HG03575 (cell line): ENCODE measurements around the gene HDAC4.

Experiments used
- ATAC-seq: cut with Tn5 transposase; IDR thresholded peaks from one replicate; pipeline ENCODE4 v1.9.1; 2021; ENCODE audit not compliant: unreplicated experiment, insufficient number of reproducible peaks, low FRiP score; ENCODE audit errors: extremely low read depth

HDAC4 gene

DNA sequence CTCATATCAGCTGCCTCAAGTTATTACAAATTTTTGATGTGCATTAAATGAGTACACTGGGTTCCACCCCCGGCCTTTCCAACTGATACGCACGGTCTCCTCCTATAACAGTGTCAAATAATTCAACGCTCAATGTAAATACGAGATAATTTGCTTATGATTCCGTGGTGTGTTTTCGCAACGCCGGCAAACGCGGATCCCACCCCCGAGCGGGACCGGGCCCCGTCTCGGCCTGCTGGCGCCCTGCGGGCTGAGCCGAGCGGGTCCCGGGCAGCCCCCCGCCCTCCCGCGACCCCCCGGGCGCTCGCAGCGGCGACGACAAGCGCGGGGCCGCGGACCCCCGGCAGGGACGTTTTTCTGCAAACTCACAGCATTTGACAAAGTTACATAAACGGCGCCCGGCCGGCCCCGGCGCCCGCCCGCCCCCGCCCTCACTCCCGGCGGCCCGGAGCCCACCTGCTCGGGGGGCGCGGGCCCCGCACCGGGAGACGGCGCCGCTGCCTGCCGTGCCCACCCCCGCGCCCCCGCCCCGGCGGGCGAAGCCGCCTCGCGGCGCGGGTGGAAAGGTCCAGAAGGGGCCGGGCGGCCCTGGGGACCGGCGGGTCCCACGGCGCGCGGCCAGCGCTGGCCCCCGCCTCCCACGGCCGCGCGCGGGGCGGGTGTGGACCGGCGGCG is 762 bp downstream of the HDAC4 start:
- ATAC-seq, result no peak

DNA sequence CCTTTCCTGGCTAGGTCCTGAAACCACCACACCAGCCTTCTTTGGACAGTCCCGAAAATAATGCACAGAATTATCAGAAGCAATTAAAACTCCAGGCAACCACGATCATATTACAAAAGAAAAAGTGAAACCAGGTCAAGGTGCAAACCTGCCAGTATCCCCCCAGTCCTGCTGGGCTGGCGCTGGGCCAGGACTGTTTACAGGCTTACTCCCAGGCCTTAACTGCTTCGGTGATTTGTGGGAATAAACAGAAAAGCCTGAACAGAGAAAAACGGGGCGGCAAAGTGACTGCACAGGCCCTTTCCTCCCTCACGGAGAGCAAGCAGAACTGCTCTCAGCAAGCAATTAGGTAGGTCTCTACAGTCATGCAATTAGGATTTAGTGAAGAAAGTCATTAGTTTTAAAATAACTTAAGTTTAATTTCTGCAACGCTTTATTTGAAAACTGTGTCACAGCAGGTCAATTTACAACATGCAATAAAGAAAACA is 1.3 kb downstream of the HDAC4 start:
- no peak for ATAC-seq

DNA sequence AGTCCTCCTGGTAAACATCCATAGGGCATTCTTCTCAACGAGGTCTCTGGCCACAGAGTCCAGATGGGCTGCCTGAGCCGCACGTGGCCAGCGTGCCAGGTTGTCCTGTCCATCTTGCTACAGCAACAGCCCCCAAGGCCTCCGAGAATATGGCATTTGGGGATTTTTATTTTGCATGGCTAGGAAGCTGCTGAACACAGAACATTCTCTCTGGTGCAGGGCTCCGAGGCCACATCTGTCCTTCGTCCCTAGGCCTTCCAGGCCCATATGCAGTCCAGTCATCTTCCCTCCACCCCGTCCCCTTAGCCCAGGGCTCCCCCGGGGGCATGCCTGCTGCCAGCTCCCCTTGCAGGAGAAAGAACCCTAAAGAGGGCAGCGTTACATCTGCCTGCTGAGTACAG is 2.3 kb downstream of the HDAC4 start:
- no peak for ATAC-seq

DNA sequence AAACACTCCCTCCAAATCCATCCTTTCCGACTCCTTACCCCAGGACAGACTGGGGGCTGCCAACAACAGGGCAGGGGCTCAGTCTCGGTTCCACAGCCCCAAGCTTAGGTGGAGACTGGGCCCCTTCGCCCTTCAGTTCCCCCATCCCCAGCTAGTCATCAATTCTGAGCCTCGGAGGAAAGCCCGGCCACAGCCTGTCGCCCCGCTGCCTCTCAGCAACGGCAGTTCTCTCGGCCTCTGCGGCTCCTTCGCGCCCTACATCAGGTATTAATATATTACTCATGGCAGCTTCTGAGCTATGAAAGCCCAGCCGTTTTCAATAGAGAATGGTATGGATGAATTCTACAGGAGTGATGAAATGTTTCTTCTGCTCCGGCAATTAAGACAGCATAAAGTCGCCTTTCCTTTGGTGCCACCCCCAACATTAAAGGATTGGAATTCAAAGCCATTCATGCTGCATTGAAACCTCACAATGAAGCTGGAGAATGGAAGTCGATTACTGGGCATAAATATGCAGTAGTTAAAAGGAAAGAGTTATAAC is 2.8 kb downstream of the HDAC4 start:
- no peak for ATAC-seq

DNA sequence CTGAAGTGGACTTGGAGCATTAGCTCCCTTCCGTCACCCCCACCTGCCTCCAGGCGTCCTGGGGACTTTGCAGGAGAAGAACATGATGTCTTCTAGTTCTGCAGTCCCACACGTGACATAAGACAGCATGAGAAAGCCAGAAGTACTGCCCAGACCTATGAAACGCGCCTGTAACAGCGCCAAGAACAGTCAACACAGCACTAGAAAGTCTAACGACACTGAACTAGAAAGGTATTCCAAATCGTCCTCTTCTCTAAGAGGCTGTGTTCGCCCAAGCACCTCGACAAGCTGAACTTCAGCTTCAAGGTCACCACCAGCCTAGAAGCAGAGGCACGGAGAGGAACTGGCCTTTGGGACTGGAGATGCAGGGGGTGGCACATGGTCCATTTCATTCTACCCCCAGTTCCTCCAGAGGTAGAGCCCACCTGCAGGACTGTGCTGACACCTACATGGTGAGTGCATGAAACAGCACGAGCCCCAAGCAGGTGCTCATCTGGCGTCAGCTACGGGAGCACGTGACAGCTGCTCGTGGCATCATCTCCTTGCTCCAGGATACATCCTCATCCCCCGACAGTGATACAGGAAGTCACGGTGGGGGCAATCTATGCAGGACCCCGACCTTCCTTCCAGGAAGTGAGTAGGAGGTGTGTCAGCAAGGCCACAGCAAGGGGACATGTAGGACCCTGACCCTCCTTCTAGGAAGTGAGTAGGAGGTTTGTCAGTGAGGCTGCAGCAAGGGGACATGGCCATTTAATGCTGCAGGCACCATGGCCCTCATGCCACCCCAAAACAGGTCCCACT is 3.7 kb downstream of the HDAC4 start:
- no peak for ATAC-seq

DNA sequence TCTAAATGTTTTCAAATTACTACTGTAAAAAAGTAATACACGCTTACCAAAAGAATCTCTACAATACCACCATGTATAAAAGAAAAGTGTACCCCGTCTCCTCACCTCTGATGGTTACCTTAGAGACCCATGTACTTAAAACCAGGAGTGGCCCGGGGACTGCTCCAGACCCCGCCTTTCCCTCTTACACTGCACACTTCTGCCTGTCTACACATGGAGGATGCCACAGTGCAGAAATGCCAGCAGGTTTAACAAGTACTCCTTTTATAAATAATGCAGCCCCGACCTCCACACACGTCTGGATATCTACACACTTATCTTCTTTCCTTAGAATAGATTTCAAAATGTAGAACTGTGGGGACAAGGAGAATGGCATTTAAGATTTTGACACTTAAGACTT is 5.3 kb downstream of the HDAC4 start:
- no peak for ATAC-seq

DNA sequence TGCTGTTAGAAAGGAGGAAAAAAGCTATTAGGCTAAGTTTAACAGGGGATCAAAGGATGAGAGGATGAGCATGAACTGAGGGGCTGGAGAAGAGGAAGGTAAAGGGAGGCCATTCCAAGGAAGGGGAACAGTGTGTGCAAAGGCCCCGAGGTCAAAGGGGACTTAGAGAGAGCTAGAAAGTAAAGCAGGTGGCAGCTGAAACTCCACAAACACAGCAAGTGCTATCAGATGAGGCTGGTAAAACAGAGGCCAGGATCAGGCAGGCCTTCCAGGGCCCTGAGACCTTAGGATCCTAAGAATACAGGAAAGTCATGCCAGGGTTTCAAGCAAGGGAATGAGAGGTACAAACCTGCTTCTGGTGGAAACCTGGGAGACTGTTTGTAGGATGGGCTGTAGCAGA is 5.8 kb downstream of the HDAC4 start:
- no peak for ATAC-seq

DNA sequence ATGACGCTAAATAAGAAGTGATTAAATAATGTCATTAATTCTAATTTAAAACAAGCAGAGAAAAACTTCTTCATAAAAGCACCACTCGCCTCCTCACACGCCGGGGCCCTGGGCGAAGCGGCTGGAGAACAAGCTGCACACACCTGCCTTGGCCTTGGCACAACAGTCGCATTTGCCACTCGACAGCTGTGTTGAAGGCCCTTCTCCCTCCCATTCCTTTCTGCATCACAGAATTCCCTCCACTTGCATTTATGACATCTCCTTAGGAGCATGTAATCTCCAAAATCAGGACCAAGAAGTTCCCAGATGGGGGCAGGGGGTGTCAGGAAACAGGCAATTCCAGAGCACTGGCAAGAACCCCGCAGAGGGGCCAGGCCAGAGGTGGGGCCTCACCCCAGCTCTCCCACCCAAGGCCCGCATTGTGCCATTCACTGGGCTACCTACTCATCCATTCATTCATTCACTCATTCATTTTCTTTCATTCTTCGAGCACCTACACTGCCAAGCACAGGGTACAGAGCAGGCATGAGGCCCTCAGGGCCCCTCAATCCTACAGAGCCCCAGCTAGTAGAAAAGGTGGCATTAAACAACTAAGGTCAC is 6.4 kb downstream of the HDAC4 start:
- ATAC-seq, result no peak

DNA sequence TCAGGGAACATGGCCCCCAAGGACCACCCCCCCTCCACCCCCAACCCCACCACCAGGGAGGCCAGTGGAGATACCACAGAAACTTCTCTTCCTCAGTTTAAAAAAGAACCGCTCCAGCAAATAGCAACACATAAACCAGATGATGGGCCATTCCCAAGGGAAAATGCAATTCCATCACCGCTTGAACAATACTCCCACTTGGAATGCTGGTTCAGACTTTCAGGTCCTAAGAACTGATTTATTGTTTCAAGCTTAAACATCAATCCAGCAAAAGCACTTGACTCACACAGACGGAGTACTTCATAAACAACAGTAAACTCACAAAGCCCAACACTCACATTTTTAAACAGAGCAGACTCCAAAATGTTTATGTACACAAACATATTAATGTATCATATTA is 6.9 kb downstream of the HDAC4 start:
- no peak for ATAC-seq

DNA sequence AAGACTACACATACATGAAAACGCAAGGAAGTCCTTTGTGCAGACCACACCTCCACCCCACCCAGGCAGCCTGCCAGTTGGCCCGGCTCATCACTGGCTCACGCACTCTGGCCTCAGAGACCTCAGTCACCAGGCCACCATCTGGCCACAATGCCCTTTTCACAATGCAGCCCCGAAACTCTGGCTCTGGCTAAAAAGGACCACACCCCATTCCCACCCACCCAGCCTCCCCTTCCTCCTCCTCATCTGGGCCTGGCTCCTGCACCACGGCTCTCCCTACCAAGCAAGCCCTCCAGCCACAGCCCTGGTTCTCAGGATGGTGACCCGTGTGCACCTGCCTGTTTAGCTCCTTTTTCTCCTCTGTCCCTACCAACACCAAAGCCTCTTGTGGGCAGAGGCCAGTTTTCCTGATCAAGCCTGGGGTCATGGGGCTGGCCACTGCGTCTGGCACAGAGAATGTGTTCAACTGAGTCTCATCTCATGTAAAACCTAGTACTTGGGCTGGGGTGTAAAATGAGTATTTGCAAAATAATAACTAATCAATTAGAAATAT is 7.4 kb downstream of the HDAC4 start:
- no peak for ATAC-seq

DNA sequence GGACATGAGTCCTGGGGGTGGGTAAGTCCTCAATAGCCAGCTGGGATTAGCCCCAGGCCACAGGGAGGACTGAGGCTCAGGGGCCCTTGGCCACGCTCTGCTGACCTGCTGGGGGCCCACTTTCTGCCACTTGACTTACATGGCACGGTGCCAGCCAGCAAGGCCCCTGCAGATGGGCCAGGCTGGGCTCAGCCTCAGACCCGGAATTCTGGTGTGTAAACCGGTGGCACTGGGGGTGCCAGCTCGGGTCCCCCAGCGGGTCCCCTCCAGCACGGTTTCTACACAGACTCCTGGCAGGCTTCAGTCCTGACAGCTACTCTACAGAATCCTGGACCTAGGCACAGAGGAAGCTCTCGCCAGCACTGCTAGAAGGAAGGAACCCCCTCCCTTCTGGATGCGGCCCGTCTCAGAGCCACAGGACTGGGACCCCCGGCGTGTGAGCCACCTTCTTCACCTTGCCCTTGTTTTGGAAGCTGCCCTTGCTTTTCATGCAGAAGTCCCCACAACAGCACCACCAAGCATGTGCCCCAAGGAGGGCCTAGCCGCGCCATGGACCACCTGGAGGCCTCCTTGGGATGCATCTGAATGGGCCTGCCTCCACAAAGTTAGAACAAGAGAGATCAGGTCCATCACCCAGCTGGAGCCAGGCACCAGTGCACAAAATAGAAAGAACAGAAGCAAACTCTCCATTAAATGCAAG is 8.0 kb downstream of the HDAC4 start:
- ATAC-seq, result no peak

DNA sequence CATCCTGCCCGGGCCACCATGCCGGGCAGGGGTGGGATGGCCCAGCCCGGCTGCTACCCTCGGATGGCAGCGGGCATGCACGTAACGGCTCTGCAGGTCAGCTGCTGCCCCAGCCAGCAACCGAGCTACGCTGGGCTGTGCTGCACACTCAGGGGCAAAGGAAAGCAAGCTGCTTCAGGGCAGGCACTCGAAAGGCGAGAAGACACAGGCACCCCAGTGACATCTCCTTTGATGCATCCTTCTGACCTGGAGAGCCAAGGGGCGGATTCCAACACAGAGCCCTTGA is 8.8 kb downstream of the HDAC4 start:
- ATAC-seq, result no peak

DNA sequence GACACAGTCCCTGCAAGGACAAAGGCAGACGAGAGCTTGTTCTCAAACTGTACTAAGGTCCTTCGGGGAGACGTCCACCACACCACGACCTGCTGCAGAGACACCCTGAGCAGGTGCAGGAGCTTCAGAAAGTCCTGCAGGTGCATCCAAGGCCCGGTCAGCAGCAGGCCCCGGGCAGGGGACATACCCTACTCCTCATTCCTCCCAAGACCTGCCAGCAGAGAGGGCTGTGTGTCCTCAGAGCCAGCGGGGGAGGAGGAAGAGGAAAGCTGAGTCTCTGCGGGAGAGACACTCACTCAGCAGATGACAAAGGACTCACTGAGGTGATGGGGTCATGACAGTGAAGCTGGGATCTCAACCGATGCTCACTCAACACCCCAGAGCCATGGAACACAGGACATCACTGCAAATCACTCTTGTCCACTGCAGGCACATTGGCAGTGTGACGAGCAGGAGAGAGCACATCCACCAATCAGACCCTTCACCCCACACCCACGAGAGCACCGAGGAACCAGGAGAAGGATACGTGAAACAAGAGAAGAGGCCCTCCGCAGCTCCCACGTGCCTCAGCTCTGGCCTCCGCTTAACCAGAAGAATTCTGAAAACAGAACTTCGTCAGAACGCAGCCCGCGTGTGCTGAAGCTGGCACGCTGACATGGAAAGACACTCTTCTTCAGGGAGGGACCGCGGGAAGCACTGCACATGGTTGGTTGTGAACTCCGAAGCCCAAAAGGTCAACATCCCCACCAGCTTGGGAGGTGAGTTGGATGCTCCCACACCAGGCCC is 9.3 kb downstream of the HDAC4 start:
- no peak for ATAC-seq

DNA sequence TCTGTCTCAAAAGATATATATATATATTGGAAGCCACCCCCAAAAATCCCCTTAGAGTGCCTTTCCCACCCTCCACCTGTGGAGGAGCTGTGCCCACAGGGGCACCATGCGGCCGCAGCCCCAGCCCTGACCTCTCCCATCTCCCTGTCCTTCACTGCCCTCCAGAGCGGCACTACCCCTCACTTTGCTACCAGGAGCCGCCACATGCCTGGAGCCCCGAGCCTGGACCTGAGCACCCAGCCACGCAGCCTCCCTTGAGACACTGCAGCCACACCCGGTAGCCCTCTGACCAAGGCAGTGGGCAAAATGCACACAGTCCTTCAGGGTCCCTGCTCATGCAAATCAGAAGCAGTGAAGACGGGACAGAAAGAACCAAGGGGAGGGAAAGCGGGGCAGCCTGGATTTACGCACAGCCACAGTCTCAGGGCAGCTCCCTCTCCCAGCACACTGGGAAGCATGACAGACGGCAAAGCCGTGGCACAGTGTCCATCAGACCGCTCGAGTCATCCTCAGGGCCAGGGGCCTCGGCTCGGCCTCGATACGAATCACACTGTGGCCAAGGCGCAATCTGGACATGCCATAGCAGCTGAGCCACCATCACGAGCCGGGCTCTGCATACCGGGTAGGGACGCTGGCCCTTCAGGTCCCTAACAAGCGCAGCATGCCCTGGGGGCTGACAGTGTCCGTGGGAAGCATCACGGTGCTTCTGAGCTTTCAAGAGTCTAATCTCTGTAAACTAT is 10.1 kb downstream of the HDAC4 start:
- no peak for ATAC-seq

DNA sequence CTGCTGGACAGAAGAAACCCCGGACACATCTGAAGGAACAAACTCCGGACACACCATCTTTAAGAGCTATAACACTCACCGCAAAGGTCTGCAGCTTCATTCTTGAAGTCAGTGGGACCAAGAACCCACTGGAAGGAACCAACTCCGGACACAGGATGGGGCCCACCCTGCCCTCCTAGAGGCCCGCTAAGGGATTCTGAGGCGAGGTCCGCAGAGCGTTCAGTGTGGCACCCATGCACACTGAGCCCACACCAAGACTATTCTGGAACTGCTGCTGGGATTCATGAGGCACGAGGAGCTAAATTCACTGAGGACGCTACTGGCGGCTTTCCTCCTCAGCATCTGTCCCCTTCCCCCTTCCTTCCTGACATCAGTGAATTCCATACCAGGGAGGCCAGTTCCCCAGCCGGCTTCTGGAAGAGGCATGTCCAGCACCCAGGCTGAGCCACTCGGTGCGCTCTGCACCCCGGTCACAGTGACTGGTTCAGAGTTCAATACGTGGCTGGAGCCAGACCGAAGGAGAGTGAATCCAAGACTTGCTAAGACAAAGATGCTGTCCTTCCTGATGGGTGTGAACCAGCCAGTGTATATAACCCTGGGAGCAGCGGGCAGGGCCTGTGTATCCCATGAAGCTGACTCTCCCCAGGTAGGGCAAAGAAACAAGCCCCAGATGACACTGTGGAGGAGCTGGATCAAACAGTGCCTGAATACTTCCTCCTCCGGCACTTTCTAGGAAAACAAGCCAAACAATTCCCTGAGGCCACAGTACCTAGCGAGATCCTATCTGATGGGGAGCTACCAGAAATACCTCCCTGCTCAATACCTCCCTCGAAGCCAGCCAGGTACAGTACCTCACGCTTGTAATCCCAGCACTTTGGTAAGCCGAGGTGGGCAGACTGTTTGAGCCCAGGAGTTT is 11.1 kb downstream of the HDAC4 start:
- ATAC-seq, result no peak

DNA sequence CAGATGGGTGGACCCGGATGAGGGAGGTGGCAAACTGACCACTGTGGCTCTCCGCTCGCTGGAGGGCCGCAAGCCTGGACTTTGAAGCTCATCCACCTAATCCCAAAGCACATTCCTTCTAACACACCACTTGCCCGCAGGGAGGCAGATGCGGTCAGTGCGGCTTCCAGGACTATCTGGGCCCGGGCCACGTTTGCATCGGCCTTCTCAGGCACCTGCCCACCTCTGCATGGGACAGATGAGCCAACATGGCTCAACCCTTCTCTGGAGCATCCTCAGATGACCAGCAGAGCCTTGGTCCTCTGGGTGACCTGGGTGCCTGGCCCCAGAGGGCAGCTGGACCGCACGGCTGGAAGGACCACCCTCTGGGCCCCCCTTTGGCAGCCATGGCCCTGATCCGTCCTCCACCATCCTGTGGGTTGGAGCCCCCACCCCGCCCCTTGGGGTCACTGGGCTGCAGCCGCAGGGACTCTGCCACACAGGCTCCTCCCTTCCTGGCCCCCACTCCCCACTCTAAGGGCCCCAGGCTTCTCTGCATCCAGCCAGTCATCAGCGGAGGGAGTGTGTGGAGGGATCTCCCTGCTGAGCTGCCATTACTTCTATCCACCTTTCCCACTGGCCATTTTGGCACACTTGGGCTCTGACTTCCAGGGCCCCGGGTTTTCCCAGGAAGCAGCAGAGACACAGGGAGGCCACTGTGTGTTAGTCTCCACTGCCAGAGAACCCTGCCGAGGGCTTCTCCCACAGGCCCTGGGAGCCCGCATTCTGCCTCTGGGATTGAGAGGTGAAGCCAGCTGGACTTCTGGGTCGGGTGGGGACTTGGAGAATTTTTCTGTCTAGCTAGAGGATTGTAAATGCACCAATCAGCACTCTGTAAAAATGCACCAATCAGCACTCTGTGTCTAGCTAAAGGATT is 12.3 kb downstream of the HDAC4 start:
- no peak for ATAC-seq
